Stimulated activated CD4-positive, alpha-beta T cell treated with anti-CD3 and anti-CD28 coated beads, Interleukin-2, amount 100 ng/mL, for 48 hours (primary cell): ENCODE data around the gene KIZ.
"Not testable (repeated sequence)": the region's sequence is repeated elsewhere in the genome, so short reads cannot be mapped to it uniquely, and the experiment has no call there.

ENCODE experiments used
- DNase-seq, 2 donors: peaks; one replicate each; pipeline ENCODE4 v3.0.0-alpha.2; 2020

Gene KIZ

DNA sequence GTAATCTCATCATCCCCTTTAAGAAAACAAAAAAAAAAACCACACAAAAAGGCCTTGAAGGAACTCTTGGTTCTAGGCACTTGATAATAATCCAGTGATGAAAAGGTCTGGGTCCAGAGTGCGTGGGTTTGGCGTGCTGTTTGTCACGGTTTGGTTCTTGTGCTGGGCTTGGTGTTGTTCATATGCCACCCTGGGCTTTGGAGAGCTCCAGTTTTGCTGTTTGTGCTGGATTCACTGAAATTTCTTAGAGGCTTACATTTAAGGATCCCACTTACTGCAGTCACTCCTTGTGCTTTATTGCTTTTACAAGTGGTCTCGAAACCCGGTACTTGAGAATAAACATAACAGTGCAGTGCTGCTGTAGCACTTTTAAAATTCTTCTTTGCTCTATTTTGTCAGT is 108.4 kb downstream of the KIZ start:
- DNase-seq: no peak

DNA sequence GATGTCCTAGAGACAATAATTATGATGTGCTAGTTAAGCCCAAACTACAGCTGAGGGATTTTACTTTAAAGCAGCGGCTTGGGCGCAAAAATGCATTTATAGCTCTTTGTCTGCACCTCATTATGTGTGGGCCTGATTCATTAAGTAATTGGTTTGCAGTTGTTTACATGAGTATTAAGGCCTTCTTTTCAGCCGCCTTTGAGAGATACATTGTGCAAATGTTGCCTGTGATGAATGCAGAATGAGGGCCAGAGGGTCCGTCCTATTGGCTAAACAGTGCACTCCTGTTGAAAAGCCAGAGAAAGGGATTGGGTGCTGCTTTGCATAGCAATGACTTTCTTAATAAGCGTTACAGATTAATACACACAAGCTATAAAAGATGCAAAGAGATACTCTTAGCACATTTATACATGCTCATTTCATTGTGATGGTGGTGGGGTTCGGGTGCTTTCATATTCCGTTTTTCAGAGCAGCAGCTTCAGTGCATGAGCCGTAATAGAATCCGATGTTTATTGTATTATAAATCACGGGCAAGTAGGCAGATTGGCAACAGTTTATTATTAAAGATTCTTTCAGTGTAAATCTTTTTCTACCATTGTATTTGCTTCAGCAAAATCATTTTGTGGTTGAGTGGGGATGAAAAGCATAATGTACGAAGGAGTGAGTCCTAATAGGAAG is 109.1 kb downstream of the KIZ start:
- no peak for DNase-seq

DNA sequence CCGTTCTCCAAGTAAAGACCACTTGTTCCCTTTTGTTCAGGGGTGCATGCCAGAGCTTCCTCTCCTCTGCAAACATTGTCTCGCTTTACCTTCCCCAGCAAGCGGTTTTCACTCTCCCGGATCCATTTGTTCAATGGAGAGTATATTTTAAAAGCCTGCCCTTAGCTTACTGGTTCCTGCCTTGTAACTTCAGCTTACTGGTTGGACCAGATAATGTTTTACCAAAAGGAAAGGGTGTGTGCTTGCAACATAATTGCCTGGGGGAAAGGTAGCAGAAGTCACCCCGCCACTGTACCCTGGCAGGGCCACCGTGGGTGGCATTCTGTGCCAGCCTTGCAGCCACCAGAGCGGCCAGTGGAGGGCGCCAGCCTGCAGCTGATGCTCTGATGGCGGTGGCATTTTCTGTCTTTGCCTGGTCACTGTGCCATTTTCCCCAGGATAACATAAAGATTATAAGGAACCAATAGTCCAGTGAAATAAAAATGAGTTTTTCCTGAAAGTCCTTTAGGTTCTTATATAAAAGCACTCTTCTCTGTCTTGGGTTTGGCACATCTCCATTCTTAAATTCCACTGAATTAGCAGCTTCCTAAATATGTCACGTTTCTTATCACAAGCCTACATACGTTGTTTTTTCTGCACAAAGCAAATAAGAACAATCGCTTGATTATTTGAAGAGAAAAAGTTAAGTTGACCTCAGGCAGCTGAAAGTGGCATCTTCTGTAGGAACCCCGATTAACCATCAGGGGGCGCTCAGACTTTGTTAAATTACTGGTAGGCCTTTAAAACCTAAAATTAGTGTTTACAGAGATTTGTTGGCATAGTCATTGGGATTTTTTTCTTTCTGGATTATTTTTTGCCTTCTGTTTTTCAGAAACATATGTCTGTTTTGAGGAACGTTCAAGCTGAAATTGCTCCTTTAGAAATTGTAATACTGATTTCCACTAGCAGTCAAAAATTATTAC is 109.9 kb downstream of the KIZ start:
- DNase-seq: peak; percentile 66 to 68

DNA sequence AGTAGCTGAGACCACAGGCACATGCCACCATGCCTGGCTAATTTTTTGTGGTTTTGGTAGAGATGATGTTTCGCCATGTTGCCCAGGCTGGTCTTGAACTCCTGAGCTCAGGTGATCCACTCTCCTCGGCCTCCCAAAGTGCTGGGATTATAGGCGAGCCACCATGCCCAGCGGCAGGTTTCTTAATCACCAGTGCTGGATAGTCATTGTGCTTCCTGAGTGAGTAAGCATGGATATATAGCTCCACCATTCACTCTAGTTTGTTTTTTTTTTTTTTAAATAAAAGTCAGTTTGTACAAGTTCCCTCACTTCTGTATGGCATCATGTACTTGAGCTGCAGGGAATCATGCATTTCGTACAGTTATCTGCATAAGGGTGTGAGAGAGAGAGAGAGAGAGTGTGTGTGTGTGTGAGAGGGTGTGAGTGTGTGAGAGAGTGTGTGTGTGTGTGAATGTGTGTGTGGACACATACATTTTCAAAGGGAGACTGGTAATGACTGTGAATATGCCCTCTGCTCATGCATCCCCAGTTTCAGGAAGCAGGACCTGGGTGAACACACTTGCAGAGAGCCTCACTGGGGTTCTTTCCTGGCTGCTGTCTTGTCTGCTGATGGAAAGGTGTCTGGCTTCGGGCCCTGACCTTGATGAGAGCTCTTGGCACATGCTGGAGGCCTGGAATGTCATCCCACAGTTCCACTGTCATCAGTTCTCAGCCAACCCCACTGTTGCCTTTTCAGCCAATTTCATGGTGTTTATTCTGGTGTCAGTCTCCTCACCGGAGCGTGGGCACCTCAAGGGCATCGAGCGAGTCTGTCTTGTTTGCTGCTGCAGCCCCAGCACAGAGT is 112.3 kb downstream of the KIZ start:
- no peak for DNase-seq

DNA sequence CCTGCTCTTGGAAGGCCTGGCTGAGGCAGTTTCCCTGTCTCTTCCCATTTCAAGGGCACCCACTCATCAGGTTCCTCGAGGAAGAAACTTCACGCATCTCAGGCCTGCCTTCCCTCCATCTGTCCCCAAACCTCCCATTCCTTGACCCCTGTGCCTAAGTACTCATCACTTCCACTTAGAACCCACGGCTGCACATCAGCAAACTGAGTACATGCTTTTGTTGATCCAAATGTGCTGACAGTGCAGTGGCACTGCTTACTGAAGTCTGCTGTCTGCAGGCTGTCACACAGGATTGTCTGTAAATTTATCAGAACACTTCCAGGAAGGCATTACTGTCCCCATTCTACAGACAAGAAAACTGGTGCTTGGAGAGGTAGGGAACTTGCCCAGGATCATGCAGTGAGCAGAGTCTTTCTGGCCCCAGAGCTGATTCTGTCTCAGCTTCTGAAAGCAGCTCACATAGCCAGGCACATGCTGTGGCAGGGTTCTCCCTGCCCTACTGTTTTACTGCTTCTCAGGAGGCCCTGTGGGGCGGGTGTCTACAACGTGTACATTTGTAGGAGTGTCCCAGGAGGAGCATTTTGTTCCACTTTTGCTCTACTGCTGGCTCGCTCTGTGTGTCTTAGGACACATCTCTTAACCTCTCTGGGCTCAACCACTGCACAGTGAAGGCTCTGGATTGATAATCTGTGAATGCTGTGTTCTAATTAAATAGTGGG is 113.1 kb downstream of the KIZ start:
- DNase-seq: no peak

DNA sequence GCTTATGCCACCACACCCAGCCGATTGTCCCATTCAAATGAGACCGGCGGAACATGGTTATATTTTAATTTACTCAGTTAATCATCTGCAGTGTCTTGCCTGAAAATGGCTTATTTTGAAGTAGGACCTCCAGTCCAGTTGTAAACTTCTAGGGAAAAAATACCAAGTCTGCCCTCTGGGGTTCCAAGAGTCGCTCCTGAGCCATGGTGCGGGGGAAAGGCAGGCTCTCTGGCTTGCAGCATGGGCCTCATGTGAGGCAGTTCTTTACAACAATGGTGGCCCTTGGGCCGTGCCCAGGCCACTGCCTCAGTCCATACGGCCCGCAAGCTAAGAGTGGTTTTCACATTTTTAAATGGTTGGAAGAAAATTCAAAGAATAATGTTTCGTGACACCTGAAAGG is 114.5 kb downstream of the KIZ start:
- no peak for DNase-seq

DNA sequence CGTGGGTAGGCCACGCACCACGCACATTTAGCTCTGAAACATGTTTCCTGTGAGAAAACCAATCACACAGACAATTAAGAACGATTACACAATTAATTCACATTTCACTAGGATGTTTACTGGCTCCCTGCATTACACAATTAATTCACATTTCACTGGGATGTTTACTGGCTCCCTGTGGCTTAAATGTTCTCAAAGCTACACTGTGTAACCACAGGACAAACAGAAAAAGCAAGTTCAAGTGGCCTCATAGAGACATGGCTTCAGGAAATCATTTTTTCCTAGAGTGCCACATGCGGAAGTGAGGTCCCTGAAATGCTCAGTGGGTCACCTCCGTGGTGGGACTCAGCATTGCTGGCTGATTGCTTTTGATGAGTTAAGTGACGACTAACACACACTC is 115.5 kb downstream of the KIZ start:
- no peak for DNase-seq

DNA sequence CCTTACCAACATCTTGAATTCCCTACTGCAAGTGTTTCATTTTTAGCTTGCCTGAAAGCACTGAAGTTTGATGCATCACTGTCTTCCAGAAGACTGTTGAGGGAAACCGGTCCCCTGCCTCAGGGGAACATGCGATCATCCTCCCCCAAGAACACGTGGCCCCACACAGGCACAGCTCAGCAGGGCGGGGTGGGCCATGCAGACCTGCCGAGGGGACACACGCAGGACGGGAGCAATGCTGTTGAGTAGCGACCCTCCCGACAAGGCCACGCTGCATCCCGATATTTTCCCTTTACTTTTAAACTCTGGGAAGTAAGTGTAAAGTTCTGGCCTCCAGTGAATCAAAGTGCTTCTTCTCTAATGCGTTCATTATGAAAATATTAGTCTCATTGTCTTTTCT is 117.9 kb downstream of the KIZ start:
- DNase-seq: no peak

DNA sequence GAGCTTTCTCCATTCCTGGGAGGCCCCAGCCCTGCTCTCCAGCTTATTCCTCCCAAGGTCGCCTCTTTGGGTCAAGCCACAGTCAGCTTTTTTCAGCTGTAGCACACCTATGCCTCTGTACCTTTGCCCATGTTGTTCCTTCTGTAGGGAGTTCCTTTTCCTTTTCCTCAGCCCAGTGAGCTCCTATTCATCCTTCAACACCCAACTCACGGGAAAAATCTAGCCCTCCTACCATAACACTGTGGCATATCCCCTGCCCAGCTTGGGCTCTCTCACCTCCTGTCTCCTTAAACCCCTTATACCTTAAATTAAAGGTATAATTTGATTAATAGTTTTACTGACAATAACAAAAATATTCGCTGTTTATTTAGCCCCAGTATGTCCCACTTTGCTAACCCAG is 118.9 kb downstream of the KIZ start:
- DNase-seq: no peak

DNA sequence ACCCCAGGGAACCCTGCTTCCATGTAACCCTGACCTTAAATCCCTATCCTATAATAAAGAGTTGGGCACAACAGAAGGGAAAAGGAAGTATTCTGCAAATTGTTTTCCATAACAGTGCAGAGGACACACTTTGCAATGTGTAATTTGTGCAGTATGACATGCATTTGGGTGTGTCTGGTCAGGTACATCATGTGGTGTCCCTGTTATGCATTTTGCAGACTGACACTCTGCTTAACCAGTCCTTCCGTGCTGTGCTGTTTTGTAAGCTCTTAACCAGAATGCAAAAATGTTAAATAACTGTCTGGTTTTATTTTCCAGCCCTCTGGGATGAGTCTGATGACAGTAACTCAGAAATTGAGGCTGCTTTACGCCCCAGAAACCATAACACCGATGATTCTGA is 120.3 kb downstream of the KIZ start:
- DNase-seq: no peak

DNA sequence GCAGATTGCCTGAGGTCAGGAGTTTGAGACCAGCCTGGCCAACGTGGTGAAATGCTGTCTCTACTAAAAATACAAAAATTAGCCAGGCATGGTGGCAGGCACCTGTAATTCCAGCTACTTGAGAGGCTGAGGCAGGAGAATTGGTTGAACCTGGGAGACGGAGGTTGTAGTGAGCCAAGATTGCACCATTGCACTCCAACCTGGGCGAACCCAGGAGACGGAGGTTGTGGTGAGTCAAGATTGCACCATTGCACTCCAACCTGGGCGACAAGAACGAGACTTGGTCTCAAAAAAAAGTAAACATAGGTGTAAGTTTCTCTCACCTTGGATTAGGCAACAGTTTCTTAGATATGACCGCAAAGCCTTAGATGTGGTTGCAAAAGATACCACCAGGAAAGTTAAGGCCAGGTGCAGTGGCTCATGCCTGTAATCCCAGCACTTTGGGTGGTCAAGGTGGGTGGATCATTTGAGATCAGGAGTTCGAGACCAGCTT is 121.8 kb downstream of the KIZ start:
- not testable (repeated sequence) for DNase-seq

DNA sequence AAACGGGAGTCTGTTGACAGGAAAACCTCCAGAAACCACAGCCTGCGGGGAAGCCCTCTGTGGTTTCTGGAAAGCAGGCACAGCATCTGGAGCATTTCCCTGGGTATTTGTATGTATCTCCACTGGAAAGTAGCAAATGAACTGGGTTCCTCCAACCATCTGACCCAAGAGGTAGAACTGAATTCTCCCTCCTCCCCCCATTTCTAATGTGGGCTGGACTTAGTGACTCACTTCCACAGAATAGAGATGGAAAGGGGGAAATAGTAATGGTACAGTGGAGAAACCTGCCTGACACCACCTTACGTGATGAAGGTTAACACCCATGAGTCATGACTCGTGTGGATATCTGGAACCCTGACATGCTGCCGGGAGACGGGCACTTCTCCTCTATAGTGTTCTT is 125.4 kb downstream of the KIZ start:
- DNase-seq: peak in 1 of 2 donors; percentile 7

DNA sequence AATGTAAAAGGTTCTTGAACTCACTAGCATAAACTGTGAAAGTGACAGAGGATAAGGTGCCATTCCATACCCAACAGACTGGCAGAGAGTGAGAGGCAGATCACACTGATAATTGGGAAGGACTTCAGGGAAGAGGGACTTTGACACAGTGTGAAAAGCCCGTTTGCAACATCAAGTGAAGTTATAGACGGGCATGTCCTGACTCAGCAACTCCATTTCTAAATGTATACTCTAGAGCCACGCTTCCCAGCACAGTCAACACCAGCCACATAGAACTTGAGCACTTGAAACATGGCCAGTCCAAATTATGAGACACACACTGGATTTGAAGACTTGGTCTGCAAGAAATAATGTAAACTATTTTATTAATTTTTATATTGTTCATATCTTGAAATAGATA is 131.3 kb downstream of the KIZ start:
- DNase-seq: no peak

DNA sequence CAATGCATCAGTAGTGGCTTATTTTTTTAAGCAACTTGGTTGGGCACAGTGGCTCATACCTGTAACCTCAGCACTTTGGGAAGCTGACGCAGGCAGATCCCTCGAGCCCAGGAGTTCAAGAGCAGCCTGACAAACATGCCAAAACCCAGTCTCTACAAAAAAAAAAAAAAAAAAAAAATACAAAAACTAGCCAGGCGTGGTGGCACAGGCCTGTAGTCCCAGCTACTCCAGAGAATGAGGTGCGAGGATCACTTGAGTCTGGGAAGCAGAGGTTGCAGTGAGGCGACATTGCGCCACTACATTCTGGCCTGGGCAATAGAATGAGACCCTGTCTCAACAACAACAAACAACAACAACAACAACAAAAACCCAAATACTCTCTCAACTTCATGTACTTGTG is 132.5 kb downstream of the KIZ start:
- no peak for DNase-seq

DNA sequence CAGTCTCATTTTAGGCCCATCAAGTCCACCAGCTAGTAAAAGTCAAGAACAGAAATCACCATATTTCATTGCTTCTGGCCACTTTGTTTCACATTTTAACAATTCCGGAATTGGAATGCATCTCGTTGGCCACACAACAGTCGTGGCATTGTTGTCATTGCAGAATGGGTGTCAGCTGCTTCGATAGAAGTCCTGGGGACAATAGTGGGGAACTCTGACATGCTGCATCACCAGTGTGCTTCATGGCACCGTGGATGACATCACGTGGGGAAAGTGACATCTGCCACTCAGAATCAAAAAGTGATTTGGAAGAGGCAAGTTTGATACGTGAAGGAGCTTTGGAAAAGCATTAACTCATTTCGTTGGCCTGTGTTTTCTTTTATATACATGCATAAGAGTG is 133.5 kb downstream of the KIZ start:
- no peak for DNase-seq

DNA sequence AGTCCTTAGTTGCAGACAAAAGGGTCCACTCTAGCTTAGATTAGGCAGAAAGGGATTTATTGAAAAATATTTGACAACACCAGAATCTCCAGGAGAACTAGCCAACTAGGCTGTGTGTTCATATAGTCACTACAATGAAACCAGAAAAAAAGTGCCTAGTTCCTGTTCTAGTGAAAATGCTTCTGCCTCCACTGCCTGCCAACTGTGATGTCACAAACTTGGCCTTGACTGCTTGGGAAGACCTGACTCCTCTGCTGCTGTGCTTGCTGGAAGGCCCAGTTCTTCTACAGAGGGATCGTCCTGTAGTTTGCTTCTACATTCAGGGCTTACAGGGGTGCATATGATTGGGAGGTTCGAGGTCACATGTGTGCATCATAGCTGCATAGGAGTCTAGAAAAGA is 136.9 kb downstream of the KIZ start:
- DNase-seq: no peak

DNA sequence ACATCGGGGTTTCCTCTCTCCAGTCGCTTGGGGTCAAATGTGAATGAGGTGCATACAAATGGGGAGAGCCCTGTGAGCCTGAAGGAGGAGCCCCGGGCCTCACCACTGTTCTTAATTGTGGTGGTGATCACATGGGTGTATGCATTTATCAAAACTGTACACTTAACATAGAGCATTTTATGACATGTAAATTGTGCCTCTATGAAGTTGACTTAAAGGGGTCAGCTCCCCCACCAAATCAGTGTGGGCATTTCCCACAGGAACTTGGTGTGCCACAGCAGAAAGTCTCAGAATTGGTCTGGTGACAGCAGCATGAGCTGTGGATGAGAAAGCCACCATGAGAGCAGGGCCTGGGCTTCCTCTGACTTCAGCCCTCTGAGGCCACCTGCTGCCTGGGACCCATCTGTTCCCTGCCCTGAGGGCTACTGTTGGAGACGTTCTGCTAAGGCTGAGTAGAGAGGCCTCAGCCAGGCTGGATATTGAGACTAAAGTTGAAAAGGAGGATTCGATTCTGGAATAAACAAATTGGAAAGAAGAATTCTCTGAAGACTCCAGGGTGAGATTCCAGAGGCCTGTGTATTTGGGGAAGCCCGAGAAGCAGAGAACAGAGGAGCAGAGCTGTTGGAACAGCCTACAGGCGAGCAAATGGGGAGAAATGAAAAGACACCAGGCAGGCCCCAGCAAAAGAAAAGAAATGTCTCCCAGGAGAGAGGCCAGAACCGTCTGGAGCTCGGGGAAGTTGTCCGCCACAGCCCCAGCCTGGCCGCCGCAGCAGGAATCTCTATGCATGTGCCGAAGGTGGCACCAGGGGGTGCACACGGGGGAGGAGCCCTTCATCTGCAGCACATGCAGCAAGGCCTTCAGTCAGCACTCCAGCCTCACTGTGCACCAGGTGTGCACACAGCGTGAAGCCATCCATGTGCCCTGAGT is 139.6 kb downstream of the KIZ start:
- no peak for DNase-seq

DNA sequence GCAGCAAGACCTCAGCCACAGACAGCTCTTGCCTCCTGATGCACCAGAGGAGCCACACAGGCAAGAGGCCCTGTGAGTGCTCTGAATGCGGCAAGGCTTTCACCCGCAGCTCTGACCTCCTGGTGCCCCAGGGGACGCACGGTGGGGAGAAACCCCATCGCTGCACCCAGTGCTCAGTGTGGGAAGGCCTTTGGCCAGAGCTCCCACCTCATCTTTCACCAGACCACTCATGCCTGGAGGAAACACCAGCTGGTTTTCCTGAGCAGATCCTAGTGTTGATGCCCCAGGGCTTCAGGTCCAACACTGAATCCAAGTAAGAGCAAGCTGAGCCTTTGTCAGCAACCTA is 140.3 kb downstream of the KIZ start:
- no peak for DNase-seq

DNA sequence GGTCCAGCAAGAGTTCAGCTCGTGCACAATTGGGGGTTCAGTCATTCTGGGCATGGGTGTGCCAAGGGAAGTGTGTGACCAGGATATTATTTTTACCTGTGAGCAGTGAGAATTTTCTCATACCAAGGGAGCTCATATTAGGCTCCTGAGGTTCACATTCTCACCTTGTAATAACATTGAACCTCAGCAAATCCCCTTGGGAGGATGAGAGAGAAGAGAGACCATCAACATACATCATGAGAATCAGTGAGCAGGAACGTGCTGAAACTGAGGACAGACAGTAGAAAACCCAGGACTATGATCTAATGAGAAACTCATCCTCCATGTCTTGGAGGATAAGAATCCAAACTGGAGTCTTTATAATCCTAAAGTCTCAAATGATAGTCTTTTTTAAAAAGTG is 143.9 kb downstream of the KIZ start:
- DNase-seq: no peak

DNA sequence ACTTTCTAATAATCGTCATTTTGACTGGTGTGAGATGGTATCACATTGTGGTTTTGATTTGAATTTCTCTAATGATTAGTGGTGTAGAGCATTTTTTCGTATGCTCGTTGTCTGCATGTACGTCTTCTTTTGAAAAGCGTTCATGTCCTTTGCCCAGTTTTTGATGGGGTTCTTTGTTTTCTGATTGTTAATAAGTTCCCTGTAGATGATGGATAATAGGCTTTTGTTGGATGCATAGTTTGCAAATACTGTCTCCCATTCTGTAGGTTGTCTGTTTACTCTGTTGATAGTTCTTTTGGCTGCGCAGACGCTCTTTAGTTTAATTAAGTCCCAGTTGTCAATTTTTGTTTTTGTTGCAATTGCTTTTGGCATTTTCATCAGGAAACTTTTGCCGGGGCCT is 144.9 kb downstream of the KIZ start:
- DNase-seq: no peak

DNA sequence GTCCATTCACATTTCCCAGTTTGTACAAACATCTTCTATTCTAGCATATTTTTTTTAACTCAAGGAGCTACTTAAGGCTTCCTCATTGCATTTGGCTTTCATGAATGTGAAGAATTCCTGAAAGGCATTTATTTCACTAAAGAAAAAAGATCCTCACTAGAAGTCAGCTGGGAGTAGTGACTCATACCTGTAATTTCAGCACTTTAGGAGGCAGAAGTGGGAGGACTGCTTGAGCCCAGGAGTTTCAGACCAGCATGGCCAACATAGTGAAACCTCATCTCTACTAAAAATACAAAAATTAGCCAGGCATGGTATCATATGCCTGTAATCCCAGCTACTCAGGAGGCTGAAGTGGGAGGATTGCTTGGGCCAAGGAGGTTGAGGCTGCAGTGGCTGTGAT is 146.4 kb downstream of the KIZ start:
- no peak for DNase-seq

DNA sequence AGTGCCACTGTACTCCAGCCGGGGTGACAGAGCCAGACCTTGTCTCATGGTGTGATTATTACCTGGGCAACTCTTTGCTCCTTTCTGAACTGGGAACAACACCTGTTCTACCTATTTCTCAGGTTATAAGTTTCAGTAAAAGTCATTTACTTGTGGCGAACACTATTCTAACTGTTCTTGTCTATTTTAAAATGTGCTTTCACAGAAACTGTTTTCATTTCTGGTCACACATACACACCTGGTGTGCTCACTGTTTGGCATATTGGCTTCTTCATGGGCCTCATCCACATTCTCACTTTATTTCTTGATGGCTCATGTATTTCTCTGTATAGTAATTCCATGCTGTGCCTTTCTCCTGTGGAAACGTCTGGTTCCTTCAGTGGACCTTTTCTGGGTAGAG is 146.8 kb downstream of the KIZ start:
- DNase-seq: no peak
